Fibroblast of pulmonary artery (primary cell): ENCODE data around the gene SOHLH1.
A peak's percentile ranks its signal among the peaks of the same experiment; 100 is the strongest.

ENCODE experiments used
- DNase-seq: peaks from one replicate; pipeline ENCODE4 v3.0.0-alpha.2; 2010; ENCODE audit warnings: low read depth
- H3K4me3 ChIP-seq: replicated peaks from 2 replicates; pipeline ENCODE4 v1.5.1; 2011; ENCODE audit warnings: low read depth, mild to moderate bottlenecking, control low read depth, low read length, moderate library complexity
- TF ChIP-seq, protein P1 (sequence below): IDR thresholded peaks from 2 replicates; pipeline ENCODE4 v1.5.1; 2011; ENCODE audit warnings: mild to moderate bottlenecking, control low read depth, low read length, inconsistent platforms; ENCODE audit errors: missing control alignments

SOHLH1 gene

DNA sequence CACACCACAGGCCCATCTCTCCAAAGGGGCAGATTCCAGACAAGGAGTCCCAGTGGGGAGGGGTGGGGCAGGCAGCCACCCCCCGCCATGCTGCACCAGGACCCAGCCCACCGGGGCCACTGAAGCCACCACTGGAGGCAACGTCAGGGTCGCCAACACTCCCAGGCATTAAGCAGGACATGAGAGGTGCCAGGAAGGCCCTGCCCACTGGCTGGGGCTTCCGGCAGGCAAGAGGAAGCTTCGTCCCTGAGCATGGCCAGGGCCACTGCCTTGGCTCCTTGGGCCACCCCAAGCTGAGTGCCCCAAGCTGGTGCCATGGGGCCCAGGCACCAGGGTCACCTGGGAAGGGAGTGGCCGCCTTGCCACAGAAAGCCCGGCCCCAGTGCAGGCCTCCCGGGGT, 20.2 kb upstream of the SOHLH1 start:
- no peak for DNase-seq
- TF ChIP-seq, protein P1, sequence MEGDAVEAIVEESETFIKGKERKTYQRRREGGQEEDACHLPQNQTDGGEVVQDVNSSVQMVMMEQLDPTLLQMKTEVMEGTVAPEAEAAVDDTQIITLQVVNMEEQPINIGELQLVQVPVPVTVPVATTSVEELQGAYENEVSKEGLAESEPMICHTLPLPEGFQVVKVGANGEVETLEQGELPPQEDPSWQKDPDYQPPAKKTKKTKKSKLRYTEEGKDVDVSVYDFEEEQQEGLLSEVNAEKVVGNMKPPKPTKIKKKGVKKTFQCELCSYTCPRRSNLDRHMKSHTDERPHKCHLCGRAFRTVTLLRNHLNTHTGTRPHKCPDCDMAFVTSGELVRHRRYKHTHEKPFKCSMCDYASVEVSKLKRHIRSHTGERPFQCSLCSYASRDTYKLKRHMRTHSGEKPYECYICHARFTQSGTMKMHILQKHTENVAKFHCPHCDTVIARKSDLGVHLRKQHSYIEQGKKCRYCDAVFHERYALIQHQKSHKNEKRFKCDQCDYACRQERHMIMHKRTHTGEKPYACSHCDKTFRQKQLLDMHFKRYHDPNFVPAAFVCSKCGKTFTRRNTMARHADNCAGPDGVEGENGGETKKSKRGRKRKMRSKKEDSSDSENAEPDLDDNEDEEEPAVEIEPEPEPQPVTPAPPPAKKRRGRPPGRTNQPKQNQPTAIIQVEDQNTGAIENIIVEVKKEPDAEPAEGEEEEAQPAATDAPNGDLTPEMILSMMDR, result no peak
- H3K4me3 ChIP-seq, result no peak overlapping the region

DNA sequence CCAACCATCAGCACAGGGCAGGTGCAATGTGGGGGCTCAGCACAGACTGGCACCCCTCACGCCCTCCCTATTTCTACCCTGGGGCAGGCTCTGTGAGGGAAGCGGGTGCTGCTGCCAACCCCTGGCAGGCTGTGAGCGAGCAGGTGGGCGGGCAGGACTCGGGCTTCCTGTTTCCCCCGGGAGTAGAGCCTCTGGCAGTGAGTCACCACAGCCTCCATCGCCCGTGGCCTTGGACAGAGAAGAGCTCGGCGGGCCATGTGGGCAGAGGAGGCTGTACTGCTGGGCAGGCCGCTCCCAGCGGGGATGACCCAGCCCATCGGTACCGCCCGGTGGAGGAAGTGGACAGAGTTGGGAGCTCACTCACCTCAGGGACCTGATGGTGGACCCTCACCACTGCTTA, 19.3 kb upstream of the SOHLH1 start:
- peak; percentile 52 for DNase-seq
- TF ChIP-seq, protein P1, result no peak
- H3K4me3 ChIP-seq, result no peak overlapping the region

DNA sequence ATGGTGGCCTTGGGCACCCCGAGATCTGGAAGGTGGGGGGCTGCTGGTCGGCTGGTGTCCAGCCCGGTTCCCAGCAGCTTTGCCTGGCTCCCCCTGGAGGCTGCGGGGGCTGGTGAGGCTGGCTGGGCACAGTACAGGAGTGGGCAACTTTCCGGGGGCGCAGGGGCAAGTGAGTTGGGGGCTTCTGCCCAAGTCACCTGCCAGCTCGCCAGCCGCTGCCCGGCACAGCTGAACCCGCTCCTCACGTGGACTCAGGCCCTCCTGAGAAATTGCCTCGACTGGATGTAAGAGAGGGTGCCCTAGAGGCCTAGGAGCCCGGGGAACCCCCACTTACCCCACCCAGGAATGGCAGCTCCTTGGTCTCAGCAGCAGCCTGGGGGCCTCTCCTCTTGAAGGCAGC, 18.1 kb upstream of the SOHLH1 start:
- DNase-seq, result no peak
- no peak overlapping the region for H3K4me3 ChIP-seq
- TF ChIP-seq, protein P1, result no peak

DNA sequence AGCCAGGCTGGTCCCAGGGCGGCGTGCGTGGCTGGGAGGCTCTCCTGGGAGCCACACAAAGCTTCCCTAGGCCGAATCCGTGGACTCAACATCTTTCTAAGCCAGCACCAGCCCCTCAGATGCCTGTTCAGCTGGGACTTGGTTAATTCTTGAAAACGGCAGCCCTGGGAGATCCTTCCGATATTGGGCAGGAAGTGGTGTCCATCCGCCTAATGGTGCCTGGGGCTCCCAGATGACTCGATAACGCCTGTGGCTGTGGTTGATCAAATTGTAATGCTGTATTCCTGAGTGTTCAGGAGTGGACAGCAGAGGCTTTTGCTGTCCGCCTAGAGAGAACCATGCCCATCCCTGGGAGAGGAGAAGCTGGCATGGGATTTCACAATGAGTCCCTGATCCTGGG, 16.8 kb upstream of the SOHLH1 start:
- TF ChIP-seq, protein P1, result no peak
- H3K4me3 ChIP-seq, result no peak overlapping the region
- DNase-seq, result no peak

DNA sequence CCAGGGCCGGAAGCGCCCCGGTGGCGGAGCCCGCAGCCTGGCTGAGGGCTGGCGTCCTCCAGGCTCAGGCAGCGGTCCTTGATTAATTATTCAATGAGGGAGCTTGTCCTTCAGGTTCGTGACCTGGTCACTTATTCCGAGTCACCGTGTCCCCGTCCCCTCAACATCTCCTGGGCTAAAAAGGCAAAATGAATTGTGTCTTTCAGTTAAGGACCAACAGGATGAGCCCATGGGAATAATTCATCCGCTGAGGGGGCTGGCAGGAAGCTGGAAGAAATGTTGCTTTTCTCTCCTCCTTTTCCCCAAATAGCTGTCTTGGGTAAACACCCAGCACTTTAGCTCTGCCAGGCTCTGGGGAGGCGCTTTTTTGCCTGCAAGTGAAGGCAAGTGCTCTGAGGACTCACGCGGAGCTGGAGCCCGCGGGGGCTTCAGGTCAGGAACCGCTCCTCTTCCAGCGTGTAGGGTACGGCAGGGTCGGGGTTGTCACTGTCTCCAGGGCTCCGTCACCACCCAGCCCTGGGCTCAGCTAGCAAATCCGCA, 15.8 kb upstream of the SOHLH1 start:
- TF ChIP-seq, protein P1, result no peak
- DNase-seq, result no peak
- H3K4me3 ChIP-seq, result no peak overlapping the region

DNA sequence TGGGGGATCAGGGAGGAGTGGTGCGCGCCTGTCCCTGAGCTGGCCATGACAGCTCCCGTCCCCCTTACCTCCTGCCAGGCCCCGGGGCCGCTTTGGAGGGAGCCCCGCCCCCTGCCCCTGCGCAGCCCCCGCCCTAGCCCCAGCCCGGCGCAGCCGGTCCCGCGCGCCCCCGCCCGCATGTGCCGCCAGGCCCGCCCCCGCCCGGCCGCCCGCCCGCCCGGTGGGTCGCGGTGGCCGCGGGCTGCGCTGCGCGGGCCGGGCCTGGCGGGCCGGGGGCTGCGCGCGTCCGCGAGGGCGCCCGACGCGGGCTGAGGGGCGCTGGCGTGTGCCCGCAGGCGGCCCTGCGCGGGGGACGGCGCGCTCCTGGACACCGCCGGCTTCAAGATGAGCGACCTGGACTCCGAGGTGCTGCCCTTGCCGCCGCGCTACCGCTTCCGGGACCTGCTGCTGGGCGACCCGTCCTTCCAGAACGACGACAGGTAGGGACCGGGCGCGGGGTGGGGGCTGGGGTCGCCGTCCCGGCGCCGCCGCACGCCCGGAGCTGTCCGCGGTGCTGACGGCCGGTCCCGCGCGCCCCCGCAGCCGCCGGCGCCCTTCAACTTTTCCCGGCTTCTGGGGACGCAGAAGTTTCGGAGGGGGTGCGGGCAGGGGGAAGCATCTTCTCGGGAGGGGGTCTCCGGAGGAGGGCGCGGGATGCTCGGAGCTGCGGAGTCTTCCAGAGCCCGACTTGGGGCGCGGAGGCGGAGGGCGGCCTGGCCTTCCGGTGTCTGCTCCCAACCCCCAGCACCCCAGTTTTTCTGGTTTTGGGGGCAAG, 15.2 kb upstream of the SOHLH1 start:
- no peak for DNase-seq
- no peak overlapping the region for H3K4me3 ChIP-seq
- TF ChIP-seq, protein P1, result no peak
